BJ (cell line): ENCODE data around the gene HLA-DQA1. TPM values are rescaled to one million over a fixed set of nuclear protein-coding genes. Genes with fewer than 3 reads are reported as not detected.

ENCODE experiments used
- CTCF ChIA-PET: fragments of 350-600 bp; formaldehyde crosslinking; extraction: SDS; loops from one replicate; lab custom pipeline; 2021; ENCODE audit warnings: antibody characterized with exemption, inconsistent platforms; lab: Yijun Ruan, JAX
- POLR2A ChIA-PET: fragments of 300-600 bp; sonication (Branson Sonifier 250); formaldehyde crosslinking; extraction: SDS; loops from one replicate; lab custom pipeline; 2021; ENCODE audit warnings: antibody characterized with exemption; lab: Charles Lee
- DNase-seq: peaks from one replicate; pipeline ENCODE4 v3.0.0-alpha.2; 2011; ENCODE audit warnings: low read depth
- H3K27me3 ChIP-seq: 2 replicates; pipeline ENCODE4 v1.6.0; 2011; ENCODE audit warnings: low read length; ENCODE audit not compliant: control insufficient read depth, insufficient read depth
- H3K36me3 ChIP-seq: 2 replicates; pipeline ENCODE4 v1.5.1; 2011; ENCODE audit warnings: low read length; ENCODE audit not compliant: control insufficient read depth, insufficient read depth
- H3K4me3 ChIP-seq: 2 replicates; pipeline ENCODE4 v1.5.1; 2011; ENCODE audit warnings: low read depth, mild to moderate bottlenecking, control low read depth, low read length
- polyA plus RNA-seq: library from polyadenylated mRNA; depleted of rRNA; stranded (reverse); fragments of >200 nt; gene quantifications from 2 replicates; pipeline ENCODE4 v1.2.3, GENCODE V29; 2011
- TF ChIP-seq, protein P1 (sequence below): IDR thresholded peaks from 2 replicates; pipeline ENCODE4 v1.5.1; 2011; ENCODE audit warnings: low read depth, mild to moderate bottlenecking, control low read depth, inconsistent platforms, low read length, moderate library complexity; ENCODE audit not compliant: insufficient read depth

Gene HLA-DQA1
- polyA plus RNA-seq, 1 experiment: not detected

DNA sequence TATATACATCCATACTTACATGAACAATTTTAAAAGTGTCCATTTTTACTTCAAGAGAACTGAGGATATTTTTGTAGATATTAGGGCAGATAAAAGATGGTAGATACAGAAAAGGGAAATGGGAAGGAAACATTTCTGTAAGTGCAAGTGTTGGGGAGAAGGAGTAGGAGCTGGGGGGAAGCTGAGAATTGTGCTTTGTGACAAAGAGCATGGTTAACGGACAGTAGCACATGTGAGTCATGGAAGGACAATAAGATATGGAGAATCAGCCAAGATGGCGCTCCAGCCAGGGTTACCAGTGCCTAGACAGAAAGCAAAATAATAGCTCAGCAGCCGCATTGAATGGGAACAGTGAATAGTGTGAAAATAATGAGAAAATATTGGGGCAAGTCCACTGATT lies 34.8 kb upstream of the HLA-DQA1 start:
- no peak for DNase-seq
- ChIA-PET CTCF (no interaction called here), POLR2A (no interaction called here)
- TF ChIP-seq, protein P1, sequence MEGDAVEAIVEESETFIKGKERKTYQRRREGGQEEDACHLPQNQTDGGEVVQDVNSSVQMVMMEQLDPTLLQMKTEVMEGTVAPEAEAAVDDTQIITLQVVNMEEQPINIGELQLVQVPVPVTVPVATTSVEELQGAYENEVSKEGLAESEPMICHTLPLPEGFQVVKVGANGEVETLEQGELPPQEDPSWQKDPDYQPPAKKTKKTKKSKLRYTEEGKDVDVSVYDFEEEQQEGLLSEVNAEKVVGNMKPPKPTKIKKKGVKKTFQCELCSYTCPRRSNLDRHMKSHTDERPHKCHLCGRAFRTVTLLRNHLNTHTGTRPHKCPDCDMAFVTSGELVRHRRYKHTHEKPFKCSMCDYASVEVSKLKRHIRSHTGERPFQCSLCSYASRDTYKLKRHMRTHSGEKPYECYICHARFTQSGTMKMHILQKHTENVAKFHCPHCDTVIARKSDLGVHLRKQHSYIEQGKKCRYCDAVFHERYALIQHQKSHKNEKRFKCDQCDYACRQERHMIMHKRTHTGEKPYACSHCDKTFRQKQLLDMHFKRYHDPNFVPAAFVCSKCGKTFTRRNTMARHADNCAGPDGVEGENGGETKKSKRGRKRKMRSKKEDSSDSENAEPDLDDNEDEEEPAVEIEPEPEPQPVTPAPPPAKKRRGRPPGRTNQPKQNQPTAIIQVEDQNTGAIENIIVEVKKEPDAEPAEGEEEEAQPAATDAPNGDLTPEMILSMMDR: no peak
- Histone ChIP-seq H3K27me3 (no peaks in the 10 kb centered on the region), H3K4me3 (no peak overlapping the region), H3K36me3 (no peaks in the 10 kb centered on the region)

DNA sequence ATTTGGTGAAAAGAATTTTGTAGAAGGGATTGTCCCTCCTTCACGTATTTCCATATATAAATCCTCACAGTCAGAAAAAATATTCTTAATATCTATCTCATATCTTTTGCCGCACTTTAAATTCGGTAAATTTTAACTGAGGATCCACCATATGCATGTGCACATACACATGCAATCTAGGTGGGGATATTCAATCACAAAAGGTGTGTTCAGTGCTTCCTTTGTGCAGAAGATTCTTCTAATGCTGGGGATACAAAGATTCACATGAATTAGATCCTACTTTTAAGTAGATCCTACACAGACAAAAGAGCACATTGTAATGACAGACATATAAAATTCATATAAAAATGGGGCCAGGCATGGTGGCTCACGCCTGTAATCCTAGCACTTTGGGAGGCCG lies 34.0 kb upstream of the HLA-DQA1 start:
- TF ChIP-seq, protein P1: no peak
- H3K27me3 ChIP-seq: no peaks in the 10 kb centered on the region
- CTCF ChIA-PET: no interaction called here

DNA sequence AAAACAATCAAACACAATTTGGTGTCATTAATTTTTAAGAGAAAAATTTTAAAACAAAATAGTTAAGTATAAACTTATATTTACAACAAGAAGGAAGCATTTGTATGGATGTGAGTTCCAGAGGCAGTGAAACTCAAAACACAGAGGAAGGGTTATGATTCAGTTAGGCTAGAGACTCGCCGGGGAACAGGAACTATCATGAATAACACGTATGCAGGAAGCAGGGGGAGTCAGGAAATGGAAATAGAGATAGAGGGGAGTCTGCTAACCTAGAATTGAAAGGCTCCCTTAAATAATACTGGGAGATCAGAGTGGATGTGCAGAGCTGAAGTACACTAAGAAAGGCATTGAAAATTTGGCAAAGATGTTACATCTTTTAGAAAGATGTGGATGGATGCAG lies 33.3 kb upstream of the HLA-DQA1 start:
- Histone ChIP-seq H3K4me3 (no peak overlapping the region), H3K27me3 (no peaks in the 10 kb centered on the region), H3K36me3 (no peaks in the 10 kb centered on the region)
- DNase-seq: no peak
- POLR2A ChIA-PET: no interaction called here
- CTCF ChIA-PET: no interaction called here
- TF ChIP-seq, protein P1: no peak

More for the DNA sequence above, 34.0 kb upstream of the HLA-DQA1 start:
- H3K36me3 ChIP-seq: no peaks in the 10 kb centered on the region
- no peak overlapping the region for H3K4me3 ChIP-seq
- POLR2A ChIA-PET: no interaction called here
- no peak for DNase-seq

DNA sequence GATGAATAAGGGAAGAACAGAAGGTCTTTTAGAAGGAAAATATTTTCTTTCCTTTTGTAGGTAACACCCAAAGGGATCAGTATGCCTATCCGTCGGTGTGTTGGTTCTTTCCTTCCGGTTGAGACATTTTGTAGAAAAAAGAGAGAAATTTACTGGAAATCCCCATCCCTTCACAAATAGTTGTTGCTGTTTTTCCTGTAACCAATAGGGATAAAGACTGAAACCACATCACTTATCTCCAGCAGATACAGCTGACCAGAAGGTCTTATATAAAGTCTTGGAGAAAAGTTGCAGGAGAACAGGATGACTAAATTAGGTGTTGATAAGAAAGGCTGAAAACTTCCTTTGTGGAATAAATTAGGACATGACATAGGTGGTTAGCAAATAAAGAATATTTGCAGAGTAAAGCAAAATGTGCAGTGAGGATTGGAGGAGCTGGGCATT lies 32.8 kb upstream of the HLA-DQA1 start:
- Histone ChIP-seq H3K27me3 (no peaks in the 10 kb centered on the region), H3K36me3 (no peaks in the 10 kb centered on the region), H3K4me3 (no peak overlapping the region)
- DNase-seq: no peak
- TF ChIP-seq, protein P1: no peak
- CTCF ChIA-PET: no interaction called here
- POLR2A ChIA-PET: no interaction called here

DNA sequence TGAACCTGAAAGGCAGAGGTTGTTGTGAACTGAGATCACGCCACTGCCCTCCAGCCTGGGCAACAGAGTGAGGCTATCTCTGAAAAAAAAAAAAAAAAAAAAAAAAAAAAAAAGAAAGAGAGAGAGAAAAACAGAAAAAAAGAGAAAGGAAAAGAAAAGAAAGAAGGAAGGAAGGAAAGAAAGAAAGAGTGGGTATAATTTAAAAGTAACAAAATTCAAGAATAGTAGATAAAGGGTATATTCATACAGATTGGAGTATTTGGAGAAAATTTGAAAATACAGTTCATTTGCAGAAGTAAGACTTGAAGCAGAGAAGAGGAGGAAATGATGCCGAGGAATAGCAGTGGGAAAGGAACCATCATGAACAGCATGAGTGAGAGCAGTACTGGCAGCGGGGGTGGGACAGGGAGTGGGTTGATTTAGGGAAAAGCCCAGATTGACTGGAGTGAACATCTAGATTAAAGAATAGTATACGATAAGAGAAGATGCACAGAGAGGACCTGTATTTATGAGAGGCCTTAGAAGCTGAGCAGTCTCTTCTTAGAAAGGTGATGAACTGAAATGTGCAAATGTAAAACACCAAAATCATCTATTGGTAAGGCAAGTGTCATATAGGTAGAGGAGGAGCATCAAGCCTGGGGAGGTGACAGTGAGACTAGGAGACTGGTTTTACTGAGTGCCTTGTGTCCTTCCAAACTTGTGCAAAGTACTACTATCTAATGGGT lies 29.8 kb upstream of the HLA-DQA1 start:
- TF ChIP-seq, protein P1: no peak
- CTCF ChIA-PET: no interaction called here
- Histone ChIP-seq H3K27me3 (no peaks in the 10 kb centered on the region), H3K36me3 (no peaks in the 10 kb centered on the region), H3K4me3 (no peak overlapping the region)
- POLR2A ChIA-PET: no interaction called here
- no peak for DNase-seq
